HepG2 (cell line): Measurements from ENCODE around the gene ANKDD1A. TPM values are rescaled to one million over a fixed set of nuclear protein-coding genes. Genes with fewer than 3 reads are reported as not detected.

Source experiments
- ETS1 ChIP-seq: sonication (generic); formaldehyde crosslinking; IDR thresholded peaks from 2 replicates; pipeline ENCODE4 v1.4.0; 2020; ENCODE audit warnings: missing genetic modification reagents
- JDP2 ChIP-seq: sonication (generic); formaldehyde crosslinking; IDR thresholded peaks from 2 replicates; pipeline ENCODE4 v1.8.1; 2022; ENCODE audit warnings: missing genetic modification reagents, borderline replicate concordance
- KLF16 ChIP-seq, 2 experiments: sonication (generic) in 1 of 2; formaldehyde crosslinking in 1 of 2; IDR thresholded peaks; 2 replicates each; pipeline versions ENCODE4 v1.6.1 to v1.8.0; 2016 to 2023; ENCODE audit warnings: missing genetic modification reagents in 2 of 2, missing compliant biosample characterization in 1 of 2
- MAFF ChIP-seq: IDR thresholded peaks from 2 replicates; pipeline ENCODE4 v1.6.1; 2011; ENCODE audit warnings: low read depth, low read length, improper control_type of control experiment
- NBN ChIP-seq: fragments of 450-650 bp; conservative IDR thresholded peaks from 2 replicates; pipeline ENCODE4 v1.6.1; 2017
- NRL ChIP-seq: sonication (generic); formaldehyde crosslinking; IDR thresholded peaks from 2 replicates; pipeline ENCODE4 v1.5.0; 2020; ENCODE audit warnings: missing genetic modification reagents, mild to moderate bottlenecking, moderate library complexity, borderline replicate concordance
- PAXIP1 ChIP-seq: sonication (generic); formaldehyde crosslinking; conservative IDR thresholded peaks from 2 replicates; pipeline ENCODE4 v1.4.0; 2020; ENCODE audit warnings: mild to moderate bottlenecking, missing genetic modification reagents, moderate library complexity
- PRPF4 ChIP-seq: fragments of 200-400 bp; formaldehyde crosslinking; IDR thresholded peaks from 2 replicates; pipeline ENCODE4 v1.6.1; 2016; ENCODE audit warnings: low read length, low read depth; ENCODE audit not compliant: poor library complexity, severe bottlenecking
- RFX1 ChIP-seq: fragments of 450-650 bp; IDR thresholded peaks from 2 replicates; pipeline ENCODE4 v1.6.1; 2017
- RFX5 ChIP-seq: IDR thresholded peaks from 2 replicates; pipeline ENCODE4 v1.6.1; 2011; ENCODE audit warnings: low read depth, low read length, improper control_type of control experiment
- RNF219 ChIP-seq: sonication (generic); formaldehyde crosslinking; IDR thresholded peaks from 2 replicates; pipeline ENCODE4 v1.5.0; 2020; ENCODE audit warnings: mild to moderate bottlenecking, missing genetic modification reagents
- SP5 ChIP-seq: IDR thresholded peaks from 2 replicates; pipeline ENCODE4 v1.6.1; 2016; ENCODE audit warnings: low read depth, borderline replicate concordance
- ZBTB33 ChIP-seq: sonication (generic); formaldehyde crosslinking; IDR thresholded peaks from 2 replicates; pipeline ENCODE4 v1.4.0; 2020; ENCODE audit warnings: missing genetic modification reagents
- ZMYM2 ChIP-seq: sonication (generic); formaldehyde crosslinking; IDR thresholded peaks from 2 replicates; pipeline ENCODE4 v1.8.0; 2022; ENCODE audit warnings: mild to moderate bottlenecking, missing genetic modification reagents
- ZNF264 ChIP-seq: sonication (generic); formaldehyde crosslinking; IDR thresholded peaks from 2 replicates; pipeline ENCODE4 v1.4.0; 2020; ENCODE audit warnings: missing genetic modification reagents
- ZNF614 ChIP-seq: IDR thresholded peaks from 2 replicates; pipeline ENCODE4 v1.6.1; 2018; ENCODE audit warnings: missing biosample characterization, missing genetic modification reagents, inconsistent platforms, borderline replicate concordance
- ZNF691 ChIP-seq: sonication (generic); formaldehyde crosslinking; IDR thresholded peaks from 2 replicates; pipeline ENCODE4 v1.4.0; 2020; ENCODE audit warnings: missing genetic modification reagents, low read depth, mild to moderate bottlenecking, borderline replicate concordance
- ZNF776 ChIP-seq: sonication (generic); formaldehyde crosslinking; IDR thresholded peaks from 2 replicates; pipeline ENCODE4 v1.4.0; 2020; ENCODE audit warnings: mild to moderate bottlenecking, missing genetic modification reagents
- ZNF883 ChIP-seq: sonication (generic); formaldehyde crosslinking; IDR thresholded peaks from 2 replicates; pipeline ENCODE4 v1.5.1; 2020; ENCODE audit warnings: mild to moderate bottlenecking, missing genetic modification reagents; ENCODE audit errors: not compliant biosample characterization
- polyA plus RNA-seq, 8 experiments: library from polyadenylated mRNA; depleted of rRNA in 3 of 8; stranded (reverse) in 7 of 8; unstranded in 1 of 8; fragments of >200 nt; fragmentation: Illumina TruSeq in 4 of 8; extraction: Trizol in 4 of 8; gene quantifications; 2 replicates each; pipeline versions ENCODE4 v1.2.1 to v1.2.3, GENCODE V29; 2011 to 2016; ENCODE audit warnings: low read depth in 4 of 8, missing spikeins in 1 of 8, mixed read lengths in 1 of 8; ENCODE audit not compliant: insufficient read depth in 1 of 8
- total RNA-seq, 5 experiments: library from RNA; depleted of rRNA; stranded (reverse); fragments of >200 nt; fragmentation: Illumina TruSeq; extraction: Trizol; gene quantifications; 2 replicates each; pipeline ENCODE4 v1.2.3, GENCODE V29; 2016; ENCODE audit warnings: low read depth in 1 of 5

ANKDD1A gene
- total and polyA plus RNA-seq, 2 of the 13 experiments (the other 11 are each of a cell fraction or from before 2014, with no cell fraction given) = 0.11 to 0.48 TPM

- 0 out of 2 replicates have a peak, but pooled peaks have one; percentile 12 for TF ChIP-seq PAXIP1 (CRISPR knock-in tag)
- no peak for TF ChIP-seq JDP2
- 0 out of 2 replicates have a peak, but pooled peaks have one; percentile 30 for TF ChIP-seq ZNF264 (CRISPR knock-in tag)
- 0 out of 2 replicates have a peak, but pooled peaks have one; percentile 55 for TF ChIP-seq ETS1 (CRISPR knock-in tag)
- TF ChIP-seq ZNF776 (CRISPR knock-in tag) = peak; percentile 85; the same call in 1 of the 2 replicates
- TF ChIP-seq RFX1 = peak; percentile 93
- peak; percentile 57; the same call in 1 of the 2 replicates for TF ChIP-seq NRL
- TF ChIP-seq SP5 (CRISPR knock-in tag) = peak; percentile 68
- peak; percentile 34; the same call in 1 of the 2 replicates for TF ChIP-seq ZMYM2 (CRISPR knock-in tag)
- no peak for TF ChIP-seq NBN
- TF ChIP-seq ZBTB33 = no peak
- TF ChIP-seq ZNF614 = no peak
- TF ChIP-seq PRPF4 = no peak
- TF ChIP-seq RNF219 (CRISPR knock-in tag) = no peak
- TF ChIP-seq MAFF = no peak
- no peak for TF ChIP-seq RFX5
- peak; percentile 73 for TF ChIP-seq ZNF883 (CRISPR knock-in tag)
- peak; percentile 66; the same call in 1 of the 2 replicates for TF ChIP-seq ZNF691 (CRISPR knock-in tag)
- 0 out of 4 replicates have a peak, but pooled peaks of 1 of the 2 experiments have one; percentile 30 for TF ChIP-seq KLF16 (CRISPR knock-in tag; IDR thresholded peaks at IDR 0.05)
Measured at GRCh38 chr15:64989416-64990167, 77.9 kb downstream of the ANKDD1A start, which contains the start of gene SPG21 (continued).
